KBM-7 (cell line): Measurements from ENCODE around the gene MTPN.

ENCODE experiments used
- DNase-seq: peaks from one replicate; pipeline ENCODE4 v3.0.0-alpha.2; 2015
- in situ Hi-C: fragments of 300-500 bp; cut with MboI; formaldehyde crosslinking; loops from 2 replicates; pipeline ENCODE4 v1.14.3; 2020; ENCODE audit warnings: low sequenced_read_pairs, low pct_unique_long_range_greater_than_20kb, mixed read lengths

Gene MTPN

GRCh38 chr7:135901585-135902540, 75.3 kb downstream of the MTPN start:
- DNase-seq = no peak
- in situ Hi-C loops = no loop called here

GRCh38 chr7:135900065-135900546, 77.1 kb downstream of the MTPN start:
- no peak for DNase-seq
- in situ Hi-C loops = no loop called here

GRCh38 chr7:135899458-135900064, 77.6 kb downstream of the MTPN start:
- in situ Hi-C loops = no loop called here
- DNase-seq = no peak

DNA sequence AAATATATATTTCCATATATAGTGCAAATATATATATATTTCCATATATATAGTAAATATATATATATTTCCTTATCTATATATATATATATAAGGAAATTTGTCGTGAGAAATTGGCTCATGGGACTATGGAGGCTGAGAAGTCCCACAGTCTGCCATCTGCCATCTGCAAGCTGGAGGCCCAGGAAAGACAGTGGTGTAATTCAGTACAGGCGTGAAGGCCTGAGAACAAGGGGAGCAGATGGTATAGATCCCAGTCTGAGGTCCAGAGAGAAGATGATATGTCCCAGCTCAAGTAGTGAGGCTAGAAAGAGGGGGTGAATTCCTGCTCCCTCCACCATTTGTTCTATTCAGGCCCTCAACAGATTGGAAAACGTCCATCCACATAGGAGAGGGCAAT, 78.9 kb downstream of the MTPN start:
- DNase-seq = no peak
- in situ Hi-C loops = no loop called here

DNA sequence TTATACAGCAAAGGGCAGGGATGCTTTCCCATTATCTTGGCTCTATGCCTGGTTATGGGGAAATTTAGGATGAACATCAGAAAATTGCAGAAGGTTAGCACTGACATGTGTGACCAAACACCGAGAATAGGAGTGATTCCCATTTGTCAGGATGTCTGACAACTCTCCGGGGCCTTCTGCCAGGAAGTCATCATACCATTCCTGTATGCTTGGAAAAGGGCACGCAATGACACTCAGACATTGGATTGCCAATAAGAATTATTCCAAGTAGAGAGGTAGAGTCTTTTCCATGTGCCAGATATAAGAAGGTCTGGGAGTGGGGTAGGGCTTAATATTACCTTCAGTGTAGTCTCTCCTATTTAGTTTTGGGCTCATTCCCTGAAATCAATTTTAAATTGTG, 82.3 kb downstream of the MTPN start:
- in situ Hi-C loops = no loop called here
- no peak for DNase-seq

- DNase-seq = no peak
- in situ Hi-C loops = no loop called here
These were observed 87.3 kb downstream of the MTPN start for GRCh38 chr7:135889823-135890222.

GRCh38 chr7:135888740-135889139, 88.4 kb downstream of the MTPN start:
- no peak for DNase-seq
- in situ Hi-C loops = no loop called here

GRCh38 chr7:135886345-135887132, 90.6 kb downstream of the MTPN start:
- DNase-seq = no peak
- in situ Hi-C loops = no loop called here

DNA sequence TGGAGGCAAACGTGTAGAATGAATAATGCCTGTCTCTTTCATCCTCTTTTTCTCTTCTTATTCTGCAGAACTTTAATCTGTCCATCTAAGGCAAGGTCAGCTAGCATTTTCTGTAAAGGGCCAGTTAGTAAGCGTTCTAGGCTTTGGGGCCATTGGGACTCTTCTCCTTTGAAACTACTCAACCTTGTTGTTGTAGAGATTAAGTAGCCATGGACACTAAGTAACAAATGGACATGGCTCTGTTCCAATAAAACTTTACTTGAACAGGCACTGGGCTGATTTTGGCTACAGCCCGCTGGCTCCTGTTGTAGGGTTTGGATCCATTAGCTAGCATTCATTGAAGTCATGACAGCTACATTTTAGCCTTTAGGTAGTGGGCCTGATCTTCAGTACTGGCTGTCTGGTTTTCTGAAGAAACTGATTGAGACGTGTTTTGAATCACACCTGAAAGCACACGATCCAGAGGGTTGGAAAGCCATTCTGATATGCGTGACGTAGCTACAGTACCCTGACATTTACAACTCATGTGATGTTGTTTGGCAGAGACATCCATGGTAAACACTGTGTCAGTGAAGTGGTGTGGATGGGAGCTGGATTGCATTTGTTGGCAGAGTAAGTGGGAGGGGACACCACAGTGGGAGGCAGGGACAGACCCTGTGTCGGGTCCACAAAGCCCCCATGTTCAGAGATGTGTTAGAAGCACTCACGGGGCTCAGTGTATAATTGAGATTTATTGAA, 92.5 kb downstream of the MTPN start:
- no peak for DNase-seq
- in situ Hi-C loops = no loop called here

DNA sequence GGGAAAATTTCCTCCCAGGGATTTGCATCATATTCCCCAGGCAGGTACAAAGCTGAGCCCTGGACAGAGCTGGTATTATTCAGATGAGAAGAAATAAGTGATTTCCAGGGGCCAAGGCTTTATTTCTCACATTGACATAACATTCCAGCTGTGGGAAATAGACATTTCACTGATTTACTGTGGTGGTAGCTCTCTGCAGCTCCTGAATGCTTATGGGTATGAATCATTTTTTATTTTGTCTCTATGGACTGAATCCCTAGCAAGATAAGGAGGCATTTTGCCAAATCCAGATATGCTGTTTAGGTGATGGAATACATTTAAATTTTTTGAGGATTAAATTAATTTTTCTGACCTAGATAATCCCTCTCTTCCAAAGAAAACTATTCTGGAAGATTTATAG, 97.9 kb downstream of the MTPN start:
- in situ Hi-C loops = no loop called here
- no peak for DNase-seq

- in situ Hi-C loops = no loop called here
- DNase-seq = no peak
These were observed 98.9 kb downstream of the MTPN start for GRCh38 chr7:135878284-135878683.

DNA sequence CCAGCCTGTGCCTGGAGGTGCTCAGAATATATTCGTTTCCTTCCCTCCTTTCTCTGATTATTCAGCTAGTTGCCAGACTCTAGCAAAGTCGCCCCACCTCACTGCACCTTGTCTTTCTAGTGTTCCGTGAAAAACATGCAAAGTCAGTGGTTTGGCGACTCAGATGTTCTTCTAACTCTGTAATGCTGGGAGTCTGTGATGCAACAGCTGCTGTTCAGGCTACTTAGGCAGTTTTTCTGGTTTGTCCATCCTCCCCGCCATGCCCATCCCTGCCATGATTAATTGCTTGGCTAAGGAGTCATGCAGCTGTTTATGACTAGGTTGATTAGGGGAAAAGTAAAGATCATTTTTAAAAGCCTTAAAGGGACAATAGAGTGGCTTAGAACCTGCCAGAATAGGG, 99.4 kb downstream of the MTPN start:
- in situ Hi-C loops = no loop called here
- no peak for DNase-seq
